ENCODE results near the gene OR5B12.

Gene OR5B12

GRCh38 chr11:58442136-58442535, at the start of gene OR5B12:
TSS of gene OR5B12 (minus strand) at chr11:58442236. CDS start at chr11:58440151, 2,085 bp downstream.
- no peaks in the 10 kb centered on the region for H3K9me3 ChIP-seq (ENCODE audit: severe bottlenecking)

GRCh38 chr11:58490827-58491226, 48.8 kb upstream of the OR5B12 start:
- peaks cover 36% of the 10 kb centered on the region for H3K27me3 ChIP-seq (ENCODE audit: insufficient read depth, low read depth, severe bottlenecking)
- no peak for DNase-seq

More at GRCh38 chr11:58442136-58442535, at the start of gene OR5B12:
- Histone ChIP-seq H3K27ac (no peak within 1 kb of the TSS), H3K4me3 (ENCODE audit: low read depth, low read length) (no peak within 1 kb of the TSS), H3K27me3 (ENCODE audit: insufficient read depth, low read depth, severe bottlenecking) (peaks cover 32% of the 10 kb centered on the region), H3K36me3 (no peaks in the 10 kb centered on the region)
- DNase-seq: no peak
- no peak for TF ChIP-seq CTCF (IDR thresholded peaks at IDR 0.05; ENCODE audit: low read depth, low read length)

GRCh38 chr11:58487170-58487569, 45.1 kb upstream of the OR5B12 start:
- no peak for DNase-seq
- H3K4me3 ChIP-seq (ENCODE audit: low read depth, low read length): no peak overlapping the region
- H3K27me3 ChIP-seq (ENCODE audit: insufficient read depth, low read depth, severe bottlenecking): peaks cover 29% of the 10 kb centered on the region
- H3K27ac ChIP-seq: no peak overlapping the region
- no peaks in the 10 kb centered on the region for H3K36me3 ChIP-seq
- TF ChIP-seq CTCF (IDR thresholded peaks at IDR 0.05; ENCODE audit: low read depth, low read length): no peak
- no peaks in the 10 kb centered on the region for H3K9me3 ChIP-seq (ENCODE audit: severe bottlenecking)

More at GRCh38 chr11:58490827-58491226, 48.8 kb upstream of the OR5B12 start:
- no peak overlapping the region for H3K4me3 ChIP-seq (ENCODE audit: low read depth, low read length)
- no peaks in the 10 kb centered on the region for H3K36me3 ChIP-seq
- no peaks in the 10 kb centered on the region for H3K9me3 ChIP-seq (ENCODE audit: severe bottlenecking)
- TF ChIP-seq CTCF (IDR thresholded peaks at IDR 0.05; ENCODE audit: low read depth, low read length): no peak
- H3K27ac ChIP-seq: no peak overlapping the region

- Histone ChIP-seq H3K36me3 (no peaks in the 10 kb centered on the region), H3K4me3 (ENCODE audit: low read depth, low read length) (no peak overlapping the region), H3K27ac (no peak overlapping the region), H3K9me3 (ENCODE audit: severe bottlenecking) (no peaks in the 10 kb centered on the region), H3K27me3 (ENCODE audit: insufficient read depth, low read depth, severe bottlenecking) (peaks cover 26% of the 10 kb centered on the region)
- TF ChIP-seq CTCF (IDR thresholded peaks at IDR 0.05; ENCODE audit: low read depth, low read length): no peak
- DNase-seq: no peak
Observed at GRCh38 chr11:58485961-58486360, 43.9 kb upstream of the OR5B12 start.

GRCh38 chr11:58471892-58472291, 29.9 kb upstream of the OR5B12 start:
- Histone ChIP-seq H3K27ac (no peak overlapping the region), H3K9me3 (ENCODE audit: severe bottlenecking) (peaks cover 4% of the 10 kb centered on the region), H3K4me3 (ENCODE audit: low read depth, low read length) (no peak overlapping the region), H3K36me3 (no peaks in the 10 kb centered on the region), H3K27me3 (ENCODE audit: insufficient read depth, low read depth, severe bottlenecking) (peaks cover 23% of the 10 kb centered on the region)
- no peak for DNase-seq
- TF ChIP-seq CTCF (IDR thresholded peaks at IDR 0.05; ENCODE audit: low read depth, low read length): no peak

- no peak overlapping the region for H3K4me3 ChIP-seq (ENCODE audit: low read depth, low read length)
- no peak for DNase-seq
- peaks cover 54% of the 10 kb centered on the region for H3K27me3 ChIP-seq (ENCODE audit: insufficient read depth, low read depth, severe bottlenecking)
- no peaks in the 10 kb centered on the region for H3K36me3 ChIP-seq
- TF ChIP-seq CTCF (IDR thresholded peaks at IDR 0.05; ENCODE audit: low read depth, low read length): no peak
- peaks cover 4% of the 10 kb centered on the region for H3K9me3 ChIP-seq (ENCODE audit: severe bottlenecking)
- no peak overlapping the region for H3K27ac ChIP-seq
Observed at GRCh38 chr11:58466293-58466692, 24.3 kb upstream of the OR5B12 start.
